HepG2 (cell line): ENCODE results near the gene MTHFD1L. TPM values are rescaled to one million over a fixed set of nuclear protein-coding genes. Genes with fewer than 3 reads are reported as not detected.
A peak's percentile ranks its signal among the peaks of the same experiment; 100 is the strongest.

Source experiments
- BCL6 ChIP-seq: IDR thresholded peaks from 2 replicates; pipeline ENCODE4 v1.6.1; 2016; ENCODE audit warnings: missing genetic modification reagents, missing compliant biosample characterization
- BORCS8-MEF2B ChIP-seq: sonication (generic); formaldehyde crosslinking; IDR thresholded peaks from 2 replicates; pipeline ENCODE4 v1.8.0; 2022; ENCODE audit warnings: mild to moderate bottlenecking, missing genetic modification reagents
- DMTF1 ChIP-seq: sonication (generic); formaldehyde crosslinking; IDR thresholded peaks from 2 replicates; pipeline ENCODE4 v1.4.0; 2020; ENCODE audit warnings: mild to moderate bottlenecking, missing genetic modification reagents
- GMEB2 ChIP-seq: IDR thresholded peaks from 2 replicates; pipeline ENCODE4 v1.6.1; 2016; ENCODE audit warnings: missing biosample characterization, missing genetic modification reagents, low read depth
- HES4 ChIP-seq: sonication (generic); formaldehyde crosslinking; IDR thresholded peaks from 2 replicates; pipeline ENCODE4 v1.9.0; 2021; ENCODE audit warnings: mild to moderate bottlenecking, missing genetic modification reagents, borderline replicate concordance
- HOXA7 ChIP-seq: sonication (generic); formaldehyde crosslinking; IDR thresholded peaks from 2 replicates; pipeline ENCODE4 v1.8.1; 2022; ENCODE audit warnings: mild to moderate bottlenecking, missing genetic modification reagents, moderate library complexity
- IRF1 ChIP-seq: sonication (generic); formaldehyde crosslinking; IDR thresholded peaks from 2 replicates; pipeline ENCODE4 v1.4.0; 2020; ENCODE audit warnings: low read depth, mild to moderate bottlenecking, missing genetic modification reagents
- KDM2A ChIP-seq: sonication (generic); formaldehyde crosslinking; IDR thresholded peaks from 2 replicates; pipeline ENCODE4 v1.4.0; 2020; ENCODE audit warnings: low read depth, missing genetic modification reagents, borderline replicate concordance
- KMT2B ChIP-seq: IDR thresholded peaks from 2 replicates; pipeline ENCODE4 v1.6.1; 2016; ENCODE audit warnings: missing genetic modification reagents, missing compliant biosample characterization
- MAZ ChIP-seq, 2 experiments: sonication (generic) in 1 of 2; formaldehyde crosslinking in 1 of 2; IDR thresholded peaks; 2 replicates each; pipeline versions ENCODE4 v1.5.0 to v1.6.1; 2012 to 2020; ENCODE audit warnings: low read depth in 2 of 2, mild to moderate bottlenecking in 2 of 2, borderline replicate concordance in 1 of 2, improper control_type of control experiment in 1 of 2, low read length in 1 of 2, missing genetic modification reagents in 1 of 2, moderate library complexity in 1 of 2
- RARA ChIP-seq: IDR thresholded peaks from 2 replicates; pipeline ENCODE4 v1.6.1; 2016; ENCODE audit warnings: missing genetic modification reagents, missing compliant biosample characterization
- SKIL ChIP-seq: sonication (generic); formaldehyde crosslinking; IDR thresholded peaks from 2 replicates; pipeline ENCODE4 v1.8.0; 2022; ENCODE audit warnings: missing genetic modification reagents, mild to moderate bottlenecking, moderate library complexity, borderline replicate concordance
- ZBED4 ChIP-seq: sonication (generic); formaldehyde crosslinking; IDR thresholded peaks from 2 replicates; pipeline ENCODE4 v1.4.0; 2020; ENCODE audit warnings: missing genetic modification reagents, borderline replicate concordance
- ZFP36L2 ChIP-seq: sonication (generic); formaldehyde crosslinking; IDR thresholded peaks from 2 replicates; pipeline ENCODE4 v1.4.0; 2020; ENCODE audit warnings: missing genetic modification reagents
- ZNF180 ChIP-seq: sonication (generic); formaldehyde crosslinking; IDR thresholded peaks from 2 replicates; pipeline ENCODE4 v1.4.0; 2020; ENCODE audit warnings: low read depth, missing genetic modification reagents, borderline replicate concordance
- ZNF549 ChIP-seq: sonication (generic); formaldehyde crosslinking; IDR thresholded peaks from 2 replicates; pipeline ENCODE4 v1.5.0; 2020; ENCODE audit warnings: missing genetic modification reagents
- ZNF564 ChIP-seq: sonication (generic); formaldehyde crosslinking; IDR thresholded peaks from 2 replicates; pipeline ENCODE4 v1.8.1; 2023; ENCODE audit warnings: mild to moderate bottlenecking, missing genetic modification reagents
- polyA plus RNA-seq, 8 experiments: library from polyadenylated mRNA; depleted of rRNA in 3 of 8; stranded (reverse) in 7 of 8; unstranded in 1 of 8; fragments of >200 nt; fragmentation: Illumina TruSeq in 4 of 8; extraction: Trizol in 4 of 8; gene quantifications; 2 replicates each; pipeline versions ENCODE4 v1.2.1 to v1.2.3, GENCODE V29; 2011 to 2016; ENCODE audit warnings: low read depth in 4 of 8, missing spikeins in 1 of 8, mixed read lengths in 1 of 8; ENCODE audit not compliant: insufficient read depth in 1 of 8
- total RNA-seq, 5 experiments: library from RNA; depleted of rRNA; stranded (reverse); fragments of >200 nt; fragmentation: Illumina TruSeq; extraction: Trizol; gene quantifications; 2 replicates each; pipeline ENCODE4 v1.2.3, GENCODE V29; 2016; ENCODE audit warnings: low read depth in 1 of 5

The MTHFD1L gene
- total and polyA plus RNA-seq, 2 of the 13 experiments (the other 11 are each of a cell fraction or from before 2014, with no cell fraction given), result 24.0 to 39.6 TPM

GRCh38 chr6:150866147-150866990 is 867 bp downstream of the MTHFD1L start (continued):
- no peak for TF ChIP-seq ZFP36L2 (CRISPR knock-in tag)
- TF ChIP-seq KMT2B, result peak; percentile 76; the same call in 1 of the 2 replicates
- peak; percentile 97 for TF ChIP-seq MAZ (IDR thresholded peaks at IDR 0.05; ENCODE audit: borderline replicate concordance, low read depth, low read length)
- peak; percentile 99 for TF ChIP-seq MAZ (CRISPR knock-in tag; IDR thresholded peaks at IDR 0.05; ENCODE audit: low read depth)
- peak; percentile 98 for TF ChIP-seq SKIL
- peak; percentile 83 for TF ChIP-seq BCL6 (CRISPR knock-in tag)
- TF ChIP-seq GMEB2 (CRISPR knock-in tag), result peak; percentile 80
- TF ChIP-seq DMTF1 (CRISPR knock-in tag), result no peak
- peak; percentile 60 for TF ChIP-seq HES4 (CRISPR knock-in tag)
- peak; percentile 95 for TF ChIP-seq KDM2A
- TF ChIP-seq ZBED4 (CRISPR knock-in tag), result peak; percentile 97
- TF ChIP-seq IRF1 (CRISPR knock-in tag), result no peak
- no peak; the same call in 1 of the 2 replicates for TF ChIP-seq ZNF549 (CRISPR knock-in tag)
- no peak for TF ChIP-seq ZNF180
- 0 out of 2 replicates have a peak, but pooled peaks have one; percentile 61 for TF ChIP-seq BORCS8-MEF2B (CRISPR knock-in tag)
- no peak for TF ChIP-seq HOXA7
- TF ChIP-seq ZNF564 (CRISPR knock-in tag), result peak; percentile 95
- TF ChIP-seq RARA, result peak; percentile 86
